Stimulated activated CD8-positive, alpha-beta memory T cell treated with anti-CD3 and anti-CD28 coated beads, Interleukin-15, amount 100 ng/mL, for 48 hours (primary cell): Measurements from ENCODE around the gene MEF2D.

Source experiments
- DNase-seq, 2 donors: peaks; one replicate each; pipeline ENCODE4 v3.0.0-alpha.2; 2020; ENCODE audit warnings: low read depth in 2 of 2

MEF2D gene

DNA sequence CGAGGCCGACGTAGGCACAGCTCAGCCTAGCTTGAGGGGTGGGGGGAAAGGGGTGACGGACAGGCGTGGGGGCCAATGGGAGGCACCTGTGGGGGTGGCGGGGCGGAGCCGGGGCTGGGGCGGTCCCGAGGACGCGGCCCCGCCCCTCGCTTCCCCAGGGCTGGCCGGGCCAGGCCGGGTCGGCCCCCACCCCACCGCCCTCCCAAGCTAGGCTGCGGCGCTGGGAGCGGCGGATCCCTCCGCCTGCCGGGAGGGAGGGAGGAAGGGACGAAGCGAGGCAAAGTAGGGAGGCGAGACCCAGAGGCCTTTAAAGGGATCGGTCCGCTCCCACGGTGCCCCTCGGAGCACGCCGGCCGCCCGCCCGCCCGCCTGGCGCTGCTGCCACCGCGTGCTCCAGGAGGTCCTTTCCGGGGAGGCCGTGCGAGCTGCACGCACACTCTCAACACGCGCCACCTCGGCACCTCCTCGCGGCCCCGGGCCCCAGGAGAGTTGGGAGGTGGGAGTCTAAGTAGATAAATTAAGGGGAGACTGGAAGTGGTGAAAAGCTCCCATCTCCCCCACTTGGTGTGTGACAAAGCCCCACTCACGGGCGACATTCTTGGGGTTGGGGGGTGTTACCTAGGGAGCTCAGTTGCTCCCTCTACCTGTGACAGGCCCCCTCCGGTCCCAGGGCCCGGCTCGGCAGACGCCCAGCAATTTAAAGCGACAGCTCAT lies 375 bp upstream of the MEF2D start:
- peak; percentile 82 to 84 for DNase-seq

DNA sequence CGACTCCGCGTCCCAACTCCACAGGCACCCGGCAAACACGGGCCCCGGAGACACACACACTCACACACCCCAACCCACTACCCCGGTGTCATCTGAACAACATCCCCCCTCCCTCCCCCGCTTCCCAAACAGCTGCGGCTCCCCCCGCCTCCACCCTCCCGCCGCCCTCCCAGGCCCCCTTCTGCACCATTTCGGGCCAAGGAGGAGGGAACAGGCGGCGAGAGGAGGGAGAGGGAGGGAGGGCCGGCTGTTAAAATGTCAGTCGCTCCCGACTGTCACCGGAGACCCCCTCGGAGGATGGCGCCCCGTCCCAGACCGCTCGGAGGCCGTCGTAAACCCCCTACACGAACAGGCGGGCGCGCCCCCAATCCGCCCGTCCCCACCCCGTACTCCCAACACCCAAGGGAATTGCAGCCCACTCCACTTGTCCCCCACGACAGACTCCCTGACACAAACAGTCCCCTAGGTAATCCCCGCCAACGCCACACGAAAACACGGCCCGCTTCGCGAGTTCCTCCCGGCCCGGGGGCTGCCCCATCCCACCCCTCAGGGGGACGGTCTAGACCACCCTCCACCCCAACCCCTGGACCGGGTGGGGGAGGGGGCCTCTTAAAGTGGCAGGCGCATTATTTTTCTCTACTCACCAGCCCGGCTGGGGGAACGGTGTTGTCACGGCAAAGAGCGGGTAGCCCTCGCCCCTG lies 583 bp downstream of the MEF2D start:
- DNase-seq = no peak

DNA sequence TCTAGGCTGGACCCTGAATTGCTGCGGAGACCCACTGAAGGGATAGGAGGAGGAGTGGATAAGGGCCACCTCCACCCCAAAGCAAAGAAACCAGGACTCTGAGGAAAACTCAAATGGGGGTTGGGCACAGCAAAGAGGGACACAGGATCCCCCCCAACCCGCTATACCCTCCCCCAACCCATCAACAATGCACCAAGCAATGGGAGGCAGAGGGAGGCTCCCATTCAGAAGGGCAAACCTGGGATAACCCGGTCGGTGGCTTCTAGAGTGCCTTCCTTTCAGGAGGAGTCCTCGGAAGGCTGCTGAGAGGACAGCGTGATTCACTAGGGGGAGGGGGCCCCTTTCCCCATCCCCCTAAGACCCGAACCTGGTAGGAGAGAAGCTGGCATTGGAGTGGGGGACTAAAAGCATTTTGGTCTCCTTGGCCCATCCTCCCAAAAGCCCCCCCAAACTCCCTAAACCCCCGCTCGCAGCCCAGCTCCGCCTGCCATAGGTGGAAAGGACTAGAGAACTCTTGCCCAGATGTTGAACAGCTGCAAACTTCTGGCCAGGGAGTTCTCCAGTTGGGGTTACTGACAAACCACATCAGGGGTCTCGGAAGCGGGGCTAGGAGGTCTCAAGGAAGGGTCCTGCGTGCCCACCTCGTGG lies 1.3 kb downstream of the MEF2D start:
- no peak for DNase-seq

DNA sequence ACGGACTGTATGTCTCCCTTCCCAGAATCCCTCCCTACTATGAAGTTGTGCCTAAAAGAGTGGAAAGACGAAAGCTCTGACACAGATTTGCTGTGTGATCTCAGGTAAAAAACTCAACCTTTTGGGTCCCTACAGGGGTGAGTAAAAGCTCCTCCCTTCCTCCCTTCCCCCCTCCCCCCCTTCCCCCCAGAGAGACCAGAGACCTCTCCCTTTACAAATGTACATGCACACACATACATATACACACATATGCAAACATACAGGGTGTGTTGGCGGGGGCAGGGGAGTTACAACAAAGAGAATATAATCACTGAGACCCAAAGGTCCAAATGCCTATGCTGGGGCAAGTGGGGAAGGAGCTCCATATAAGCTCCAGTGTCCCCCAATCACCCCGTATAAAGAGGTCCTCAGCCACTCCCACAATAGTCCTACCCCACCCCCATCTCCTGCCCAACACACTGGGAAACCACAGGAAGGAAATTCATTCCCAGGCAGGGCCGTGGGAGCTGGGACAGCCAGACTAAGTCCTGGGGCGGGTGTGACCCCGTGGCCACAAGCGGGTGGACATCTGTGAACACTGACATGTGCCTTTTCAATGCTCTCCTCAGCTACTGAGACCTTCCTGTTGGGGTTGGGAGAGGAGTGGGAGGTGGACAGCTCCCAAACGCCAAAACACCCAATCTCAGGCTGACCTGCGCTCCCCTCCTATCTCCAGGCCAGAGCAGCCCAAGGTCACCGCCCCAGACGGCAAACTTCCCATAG lies 2.0 kb downstream of the MEF2D start:
- no peak for DNase-seq

DNA sequence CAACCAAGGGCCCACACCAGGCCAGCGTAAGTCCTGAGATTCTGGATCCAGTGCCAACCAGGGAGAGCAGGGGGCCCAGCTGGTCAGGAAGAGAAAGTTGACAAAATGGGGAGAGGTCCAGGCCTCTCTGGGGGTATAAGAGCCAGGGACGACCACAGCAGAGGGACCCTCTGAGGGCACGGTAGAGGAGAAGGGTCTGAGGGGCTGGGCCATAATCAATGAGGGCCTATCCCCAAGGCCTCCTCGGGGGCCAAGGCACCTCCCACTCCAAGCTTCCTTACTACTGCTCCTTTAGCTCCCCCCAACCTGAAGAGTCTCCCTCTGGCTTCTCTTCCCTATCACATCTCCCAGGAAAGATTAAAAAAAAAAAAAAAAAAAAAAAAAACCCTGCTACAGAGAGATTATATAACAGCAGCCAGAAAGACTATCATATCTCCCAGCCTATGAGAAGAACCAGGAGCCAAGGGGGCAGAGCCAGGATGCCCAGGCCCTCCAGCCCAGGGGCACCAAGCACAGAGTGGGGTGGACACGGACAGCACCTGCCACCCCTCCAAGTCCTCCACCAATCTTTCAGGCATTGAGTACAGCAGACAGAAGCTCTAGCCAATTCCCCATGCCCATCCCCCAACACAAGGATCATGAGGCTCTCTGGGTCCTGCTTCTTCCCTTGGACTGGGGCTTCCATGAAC lies 2.7 kb downstream of the MEF2D start:
- DNase-seq = no peak

DNA sequence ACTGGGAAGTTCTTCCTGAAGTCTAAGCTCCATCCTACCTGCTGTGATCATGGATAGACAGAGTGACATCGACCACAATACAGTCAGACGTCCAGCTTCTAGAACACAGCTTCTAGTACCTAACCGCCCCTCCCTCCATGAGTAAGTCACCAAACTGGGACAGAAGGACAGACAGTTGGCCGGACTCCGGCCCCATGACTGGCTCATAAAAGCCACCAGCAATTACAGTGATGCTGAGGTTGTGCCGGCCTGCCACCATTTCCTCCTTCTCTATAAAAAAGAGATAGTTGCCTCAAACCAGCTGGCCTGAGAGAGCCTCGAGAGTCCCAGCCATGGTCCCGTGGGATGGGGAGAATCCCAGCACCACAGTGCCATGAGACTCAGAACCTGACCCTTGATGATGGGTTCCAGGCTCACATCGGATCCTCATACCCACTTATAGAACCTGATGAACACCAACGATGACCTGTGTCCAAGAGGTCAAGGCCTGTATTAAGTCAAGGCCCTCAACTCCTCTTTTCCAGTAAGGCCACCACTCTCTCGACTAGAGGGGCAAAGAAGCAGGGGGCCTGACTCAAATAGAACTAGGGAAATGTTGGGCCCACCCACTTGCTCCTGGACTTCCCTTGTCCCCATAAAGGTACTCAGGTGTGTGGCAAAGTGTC lies 3.4 kb downstream of the MEF2D start:
- no peak for DNase-seq

DNA sequence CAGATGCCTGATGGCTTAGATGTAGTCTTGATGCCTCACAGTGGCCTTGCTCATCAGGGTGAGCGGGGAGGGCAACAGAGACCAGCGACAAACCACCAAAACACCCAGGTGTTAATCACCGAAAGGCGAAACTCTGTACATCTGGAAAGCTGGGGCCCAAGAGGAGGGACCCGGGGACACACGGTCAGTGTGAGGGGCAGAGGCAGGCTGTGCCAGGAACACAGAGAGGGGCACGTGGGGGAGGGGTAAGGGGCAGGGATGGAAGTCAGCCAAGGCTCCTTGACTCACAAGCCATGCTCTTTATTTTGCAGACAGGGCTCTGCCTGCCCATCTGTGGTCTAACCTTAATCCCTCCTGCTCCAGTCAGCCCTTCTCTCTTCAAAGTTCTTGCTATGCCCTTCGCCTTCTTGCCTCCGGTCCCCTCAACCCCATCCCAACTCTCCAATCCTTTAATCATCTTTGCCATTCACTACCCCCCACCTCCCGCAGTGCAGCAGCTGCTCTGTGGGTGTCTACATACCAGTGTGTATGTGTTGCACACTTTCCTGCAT lies 4.3 kb downstream of the MEF2D start:
- peak in 1 of 2 donors; percentile 33 for DNase-seq

DNA sequence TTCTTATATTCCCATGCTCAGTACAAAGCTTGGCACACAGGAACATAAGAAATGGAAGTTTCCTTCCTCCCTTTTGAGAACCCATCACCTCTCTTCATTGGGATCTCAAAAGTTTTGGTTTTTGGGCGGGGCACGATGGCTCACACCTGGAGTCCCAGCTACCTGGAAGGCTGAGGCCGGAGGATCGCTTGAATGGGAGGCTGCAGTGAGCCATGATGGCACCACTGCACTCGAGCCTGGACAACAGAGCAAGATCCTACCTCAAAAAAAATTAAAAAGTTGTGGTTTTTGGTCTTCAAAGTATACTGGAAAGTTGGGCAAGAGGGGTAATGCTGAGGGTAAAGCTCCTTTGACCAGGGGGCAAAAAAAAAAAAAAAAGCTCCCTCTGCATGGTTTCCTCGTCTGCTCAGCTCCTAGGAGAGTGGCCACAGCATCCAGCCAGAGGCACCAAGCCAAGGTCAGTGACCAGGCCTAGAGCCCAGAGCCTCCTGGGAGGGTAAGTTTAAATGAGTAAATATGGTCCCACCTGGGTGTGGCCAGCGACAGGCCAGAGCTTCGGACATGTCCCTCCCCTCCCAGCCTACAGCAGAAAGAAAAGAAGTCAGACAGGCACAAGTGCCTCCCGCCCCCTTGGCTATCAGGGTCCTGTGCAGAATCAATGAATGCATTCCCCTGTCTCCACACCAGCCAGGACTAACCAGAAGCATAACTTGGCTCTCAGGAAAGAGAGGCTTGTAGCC lies 5.0 kb downstream of the MEF2D start:
- DNase-seq = no peak

DNA sequence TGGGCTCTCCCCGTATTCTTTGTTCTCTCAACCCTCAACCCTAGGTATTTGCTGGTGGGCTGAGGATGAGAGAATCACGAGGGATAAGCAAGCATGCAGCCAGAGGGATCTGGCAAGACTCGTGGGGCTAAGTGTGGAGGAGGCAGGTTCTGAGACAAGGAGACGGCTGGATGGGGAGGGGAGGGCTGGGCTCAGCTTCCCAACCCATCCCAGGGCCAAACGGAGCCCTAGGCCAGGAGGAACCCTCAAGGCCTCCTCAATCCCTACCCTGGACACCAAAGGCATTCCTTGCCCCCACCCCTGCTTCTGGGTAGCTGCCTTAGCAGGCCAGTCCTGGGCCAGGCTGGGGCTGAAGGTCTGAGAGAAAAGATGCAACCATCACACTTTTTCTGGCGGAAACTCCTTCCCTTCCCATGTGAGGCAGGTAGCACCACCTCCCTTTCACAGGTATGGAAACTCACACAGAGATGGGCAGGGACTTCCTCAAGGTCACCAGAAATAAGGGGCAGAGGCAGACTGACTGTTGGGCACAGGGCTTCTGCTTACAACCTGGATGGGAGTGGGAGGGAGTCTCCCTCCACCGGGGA lies 6.2 kb downstream of the MEF2D start:
- no peak for DNase-seq

DNA sequence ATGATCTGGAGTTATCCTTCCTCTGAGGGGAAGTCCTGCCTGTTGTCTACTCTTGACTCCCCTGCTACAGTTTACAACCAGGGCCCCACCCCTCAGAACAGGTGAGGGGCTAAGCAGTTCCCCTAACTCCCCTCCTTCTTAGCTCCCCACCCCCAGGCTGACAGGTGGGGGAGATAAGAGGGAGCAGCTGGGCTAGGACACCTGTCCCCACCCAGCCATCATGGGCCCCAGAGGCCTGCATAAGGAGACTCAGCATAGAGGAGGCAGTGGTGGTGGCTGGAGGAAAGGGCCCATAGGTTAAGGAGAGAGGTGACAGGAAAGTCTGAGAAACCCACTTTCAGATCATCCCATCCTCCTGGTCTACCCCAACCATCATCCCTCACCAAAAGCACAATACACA lies 6.8 kb downstream of the MEF2D start:
- DNase-seq = no peak

DNA sequence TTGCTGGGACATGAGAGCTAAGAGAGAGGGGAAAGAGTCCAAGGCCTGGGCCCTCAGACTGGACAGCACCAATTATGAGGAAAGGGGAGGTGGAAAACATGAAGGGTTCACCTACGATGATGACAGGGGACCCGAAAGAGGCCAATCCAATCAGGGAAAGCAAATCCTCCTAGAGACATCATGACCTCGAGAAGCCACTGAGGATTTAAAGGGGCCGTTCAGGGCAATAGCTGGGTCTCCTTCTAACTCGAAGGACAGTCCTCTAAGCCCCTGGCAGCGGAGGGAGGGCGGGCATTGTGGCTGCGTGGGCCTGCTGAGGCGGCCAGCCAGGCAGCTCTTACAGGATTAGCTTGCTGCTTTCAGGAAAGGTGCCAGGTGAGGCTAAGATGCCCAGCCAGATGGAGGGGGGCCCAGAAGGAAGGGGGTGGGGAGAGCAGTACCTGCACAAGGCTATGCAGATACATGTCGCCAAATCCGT lies 7.4 kb downstream of the MEF2D start:
- DNase-seq = no peak

DNA sequence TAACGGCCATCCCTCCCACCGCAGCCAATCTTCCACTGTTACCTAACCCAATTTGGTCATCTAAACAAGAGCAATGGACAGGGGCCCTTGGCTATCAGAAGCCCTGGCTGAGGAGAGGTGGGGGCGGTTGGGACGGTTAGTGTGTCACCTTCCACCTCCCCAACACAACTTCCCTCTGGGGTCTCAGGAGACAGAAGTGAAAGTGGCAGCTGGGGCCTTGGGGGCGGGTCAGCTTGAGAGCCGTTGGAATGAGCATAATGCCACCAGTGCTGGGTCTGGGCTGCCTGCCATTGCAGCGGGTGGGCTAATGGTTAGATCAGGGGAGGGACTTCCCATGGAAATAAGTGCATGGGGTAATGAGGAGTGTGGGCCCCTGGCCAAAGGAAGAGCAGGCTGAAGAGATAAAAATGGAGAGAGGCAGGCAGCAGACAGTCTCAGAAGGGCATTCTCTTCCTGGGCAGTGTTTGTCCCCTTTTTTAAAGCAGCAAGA lies 7.9 kb downstream of the MEF2D start:
- DNase-seq = no peak

DNA sequence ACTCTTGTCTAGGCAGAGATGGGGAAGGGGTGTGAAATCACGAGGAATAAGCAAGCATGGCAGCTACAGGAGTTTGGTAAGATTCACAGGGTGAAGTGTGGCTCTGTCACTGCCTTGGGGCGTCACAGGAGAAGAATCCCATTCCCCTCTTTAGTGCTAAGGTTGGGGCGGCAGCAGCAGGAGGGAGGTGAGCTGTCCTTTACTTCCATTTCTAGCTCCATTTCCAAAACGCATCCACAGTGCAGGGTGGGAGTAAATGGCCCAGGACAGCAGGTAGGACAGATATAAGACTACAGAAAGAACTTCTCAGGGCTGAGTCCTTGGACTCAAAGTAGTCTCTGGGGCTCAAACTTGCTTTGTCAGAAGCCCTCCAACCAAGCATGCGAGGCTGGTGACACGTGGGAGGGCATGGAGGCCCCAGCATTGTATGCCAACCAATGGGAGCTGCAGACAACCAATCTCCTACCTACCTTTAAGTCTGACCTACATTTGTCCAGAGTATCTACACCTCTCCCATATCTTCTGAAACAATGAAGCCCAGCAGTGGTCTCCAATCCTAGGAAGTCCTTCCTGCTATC lies 8.5 kb downstream of the MEF2D start:
- no peak for DNase-seq

DNA sequence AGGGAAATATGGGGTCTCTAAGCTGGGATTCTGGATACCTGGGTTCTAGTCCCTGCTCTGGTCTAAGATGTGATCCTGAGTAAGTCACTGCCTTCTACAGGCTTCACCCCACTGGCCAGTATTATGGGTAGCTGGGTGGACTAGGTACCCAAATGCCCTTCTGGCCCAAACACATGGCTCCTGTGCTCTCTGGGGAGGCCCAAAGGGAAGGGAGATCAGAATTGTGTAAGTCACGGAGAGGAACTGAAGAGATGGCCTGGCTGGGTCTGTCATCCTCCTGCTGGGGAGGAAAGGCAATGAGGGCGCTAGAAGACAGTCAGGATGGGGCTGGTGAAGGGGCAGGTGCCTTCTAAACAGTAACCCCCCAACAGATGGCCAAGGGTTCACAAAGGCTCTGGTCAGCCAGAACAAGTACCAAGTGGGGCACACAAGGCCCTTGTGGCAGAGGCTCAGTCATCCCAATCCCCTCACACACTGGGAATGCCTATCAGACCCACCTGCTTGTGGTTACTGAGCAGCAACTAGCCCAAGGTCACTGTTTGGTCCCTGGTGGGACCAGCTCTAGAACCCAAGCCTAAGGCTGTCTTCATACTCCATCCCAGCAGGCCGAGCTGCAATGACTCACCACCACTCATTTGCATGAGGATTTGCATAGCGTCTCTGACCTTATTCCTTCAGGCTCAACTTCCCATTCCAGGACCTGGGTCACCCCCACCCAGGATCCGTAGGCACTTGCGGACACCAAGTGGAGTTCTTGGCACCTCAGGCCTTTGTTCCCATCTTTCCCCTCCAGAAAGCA lies 9.2 kb downstream of the MEF2D start:
- DNase-seq = no peak

DNA sequence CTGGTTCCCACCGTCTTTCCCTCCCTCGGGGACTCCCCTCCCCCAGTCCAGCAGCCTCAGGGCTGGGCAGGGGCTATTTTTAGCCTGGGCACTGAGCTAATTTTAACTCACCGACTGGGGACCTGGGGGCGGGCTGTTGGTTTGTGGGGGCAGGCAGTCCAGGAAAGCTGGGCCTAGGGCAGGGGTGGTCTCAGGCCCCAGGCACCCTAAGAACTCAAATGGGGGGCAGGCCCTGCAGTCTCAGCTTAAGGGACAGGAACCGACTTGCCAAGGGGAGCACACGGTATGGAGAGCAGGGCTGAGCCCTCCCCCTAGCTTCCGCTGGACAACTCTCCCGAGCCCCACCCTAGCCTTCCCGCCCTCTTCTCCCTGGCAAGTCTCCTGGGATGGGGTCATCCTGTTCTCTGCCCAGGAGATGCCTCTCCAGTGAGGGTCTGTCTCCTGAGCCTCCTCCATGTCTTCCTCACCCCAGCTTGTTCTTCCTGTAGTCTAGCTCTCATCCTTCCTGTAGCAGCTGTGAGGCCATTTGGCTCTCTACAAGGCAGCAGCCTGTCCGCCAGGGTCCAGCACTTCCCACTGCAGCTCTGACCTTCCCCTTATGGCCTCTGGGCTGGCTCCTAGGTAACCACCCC lies 10.1 kb downstream of the MEF2D start:
- no peak for DNase-seq

DNA sequence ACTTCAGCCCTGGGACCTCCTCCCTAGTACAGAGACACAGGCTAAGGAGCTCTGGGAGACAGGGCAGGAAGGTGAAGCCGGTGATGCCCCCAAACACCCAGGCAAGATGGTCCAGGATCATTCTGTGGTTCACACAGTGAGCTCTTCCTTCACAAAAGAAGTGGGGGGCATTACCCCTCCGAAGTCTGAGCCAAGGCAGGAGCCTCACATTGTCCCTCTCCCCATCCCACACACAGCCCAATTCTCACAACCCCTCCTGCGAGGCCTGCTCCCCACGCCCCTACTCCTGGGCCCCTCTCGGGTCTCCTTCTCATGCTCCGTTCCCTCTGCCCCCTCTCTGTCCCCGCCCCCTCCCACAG lies 10.7 kb downstream of the MEF2D start:
- no peak for DNase-seq

DNA sequence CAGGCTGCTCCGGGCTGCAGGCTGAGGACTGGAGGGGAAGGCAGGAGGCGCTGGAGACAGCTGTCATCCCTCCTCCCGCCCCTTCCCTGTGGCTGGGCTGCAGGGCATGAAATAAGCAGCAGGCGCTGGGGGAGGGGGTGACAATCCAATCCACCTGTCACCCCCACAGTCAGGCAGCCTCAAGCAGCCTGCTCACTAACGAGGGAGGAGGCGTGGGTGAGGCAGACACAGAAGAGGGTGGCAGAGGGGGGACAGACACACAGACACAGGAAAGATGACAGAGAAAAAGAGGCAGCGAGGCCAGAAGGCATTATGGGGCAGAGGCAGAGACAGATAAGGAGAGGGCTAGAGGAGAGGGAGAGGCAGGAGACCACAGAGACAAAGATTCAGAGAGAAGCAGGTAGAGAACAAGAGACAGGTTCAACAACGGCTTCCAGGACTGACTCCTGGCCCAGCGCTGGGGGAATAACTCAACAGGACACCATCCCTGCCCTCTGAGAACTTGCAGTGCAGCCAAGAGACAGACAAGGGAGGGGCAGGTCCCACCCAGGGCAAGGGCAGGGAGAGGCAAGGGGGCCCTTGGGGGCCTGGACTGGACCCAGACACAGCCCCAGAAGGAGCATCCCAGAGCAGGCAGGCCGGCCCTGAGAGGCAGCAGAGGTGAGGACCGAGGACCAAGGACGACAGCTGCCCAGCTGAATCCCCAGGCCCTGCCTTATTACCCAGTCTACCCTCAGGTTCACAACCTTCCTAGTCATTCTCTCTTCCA lies 11.2 kb downstream of the MEF2D start:
- DNase-seq = peak in 1 of 2 donors; percentile 30
